SJCRH30 (cell line): ENCODE results near the gene NRDE2. TPM values are rescaled to one million over a fixed set of nuclear protein-coding genes. Genes with fewer than 3 reads are reported as not detected.
"Not testable (repeated sequence)": the region's sequence is repeated elsewhere in the genome, so short reads cannot be mapped to it uniquely, and the experiment has no call there.

ENCODE experiments used
- DNase-seq, 2 experiments: peaks; one replicate each; pipeline ENCODE4 v3.0.0-alpha.2; 2015 to 2020
- H3K27ac ChIP-seq: fragments of 250-450 bp; sonication (Bioruptor Pico); 2 replicates; pipeline ENCODE4 v1.5.1; 2020; ENCODE audit warnings: mild to moderate bottlenecking, moderate library complexity
- H3K27me3 ChIP-seq: fragments of 250-450 bp; sonication (Bioruptor Pico); 2 replicates; pipeline ENCODE4 v1.5.1; 2020; ENCODE audit warnings: mild to moderate bottlenecking, moderate library complexity
- H3K36me3 ChIP-seq: fragments of 250-450 bp; sonication (Bioruptor Pico); 2 replicates; pipeline ENCODE4 v1.5.1; 2020; ENCODE audit warnings: mild to moderate bottlenecking, moderate library complexity
- H3K4me1 ChIP-seq: fragments of 250-450 bp; sonication (Bioruptor Pico); 2 replicates; pipeline ENCODE4 v1.5.1; 2020; ENCODE audit warnings: mild to moderate bottlenecking, moderate library complexity
- H3K4me3 ChIP-seq: fragments of 250-450 bp; sonication (Bioruptor Pico); 2 replicates; pipeline ENCODE4 v1.5.1; 2020; ENCODE audit warnings: mild to moderate bottlenecking, moderate library complexity
- H3K9me3 ChIP-seq: fragments of 250-450 bp; sonication (Bioruptor Pico); replicated peaks from 2 replicates; pipeline ENCODE4 v1.5.1; 2020; ENCODE audit warnings: mild to moderate bottlenecking, moderate library complexity
- total RNA-seq: library from RNA; depleted of rRNA; stranded (reverse); fragments of >200 nt; shearing (Covaris generic); gene quantifications from 2 replicates; pipeline ENCODE4 v1.2.3, GENCODE V29; 2014

Gene NRDE2
- total RNA-seq, 1 experiment from 2014 or later: 11.7 TPM

DNA sequence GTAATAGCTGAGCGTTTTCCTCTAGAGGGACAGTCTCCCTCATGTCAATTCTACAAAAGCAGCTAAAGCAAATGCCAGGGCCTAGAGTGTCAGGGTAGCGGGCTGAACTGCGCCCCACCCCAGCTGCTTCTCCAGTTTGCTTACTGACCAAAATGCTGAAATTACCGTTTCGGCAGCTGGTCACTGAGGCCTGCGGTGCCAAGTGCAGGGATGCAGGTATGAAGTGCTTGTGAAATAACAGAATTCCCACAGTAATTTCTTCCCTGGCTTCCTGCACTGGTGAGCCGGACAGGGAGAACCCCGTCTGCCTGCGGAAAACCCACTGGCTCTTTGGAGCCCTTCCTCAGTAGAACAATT, 56.3 kb downstream of the NRDE2 start:
- Histone ChIP-seq H3K4me1 (no peaks in the 10 kb centered on the region), H3K4me3 (no peak overlapping the region), H3K27ac (no peak overlapping the region), H3K27me3 (no peaks in the 10 kb centered on the region), H3K36me3 (peaks cover 34% of the 10 kb centered on the region), H3K9me3 (no peaks in the 10 kb centered on the region)
- no peak for DNase-seq

GRCh38 chr14:90274808-90275457, 56.8 kb downstream of the NRDE2 start:
- Histone ChIP-seq H3K36me3 (peaks cover 38% of the 10 kb centered on the region), H3K27ac (no peak overlapping the region), H3K4me1 (no peaks in the 10 kb centered on the region), H3K4me3 (no peak overlapping the region), H3K27me3 (no peaks in the 10 kb centered on the region), H3K9me3 (no peaks in the 10 kb centered on the region)
- DNase-seq: no peak

DNA sequence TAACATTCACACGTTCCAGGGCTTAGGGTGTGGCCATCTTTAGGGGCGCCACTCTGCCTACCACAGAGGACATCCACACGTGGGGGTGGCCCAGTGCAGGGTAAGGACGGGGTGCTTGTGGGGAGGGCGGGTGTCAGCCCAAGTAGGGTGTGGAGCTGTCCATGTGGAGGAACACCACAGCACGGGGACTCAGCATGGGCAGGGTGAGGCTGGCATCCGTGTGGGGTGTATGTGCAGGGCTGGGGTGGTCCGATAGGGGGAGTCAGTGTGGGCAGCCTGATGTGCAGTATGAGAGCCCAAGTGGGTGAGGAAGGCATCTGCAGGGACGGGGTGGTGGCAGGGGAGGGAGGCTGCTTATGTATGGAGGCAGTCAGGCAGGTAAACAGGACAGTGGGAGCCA, 57.7 kb downstream of the NRDE2 start:
- peaks cover 44% of the 10 kb centered on the region for H3K36me3 ChIP-seq
- H3K9me3 ChIP-seq: no peaks in the 10 kb centered on the region
- DNase-seq: no peak
- no peak overlapping the region for H3K27ac ChIP-seq
- no peaks in the 10 kb centered on the region for H3K4me1 ChIP-seq
- no peak overlapping the region for H3K4me3 ChIP-seq
- no peaks in the 10 kb centered on the region for H3K27me3 ChIP-seq

DNA sequence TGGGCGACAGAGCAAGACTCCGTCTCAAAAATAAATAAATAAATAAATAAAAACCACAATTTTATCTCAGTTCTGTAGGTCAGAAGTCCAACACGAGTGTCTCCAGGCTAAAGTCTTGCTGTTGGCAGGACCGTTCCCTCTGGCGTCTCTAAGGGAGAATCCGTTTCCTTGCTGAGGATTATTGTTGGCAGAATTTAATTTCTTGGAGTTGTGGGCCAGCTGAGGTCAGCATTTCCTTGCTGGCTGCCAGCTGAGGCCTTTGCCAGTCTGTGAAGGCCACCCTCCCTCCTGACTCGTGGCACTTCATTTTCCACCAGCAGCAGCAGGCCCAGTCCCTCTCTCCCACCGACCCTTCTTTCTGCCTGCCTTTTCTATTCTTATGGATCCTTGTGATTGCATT, 58.2 kb downstream of the NRDE2 start:
- no peak for DNase-seq
- Histone ChIP-seq H3K27me3 (no peaks in the 10 kb centered on the region), H3K36me3 (peaks cover 45% of the 10 kb centered on the region), H3K27ac (no peak overlapping the region), H3K4me1 (no peaks in the 10 kb centered on the region), H3K4me3 (no peak overlapping the region), H3K9me3 (no peaks in the 10 kb centered on the region)

- H3K9me3 ChIP-seq: no peaks in the 10 kb centered on the region
- no peak overlapping the region for H3K27ac ChIP-seq
- H3K36me3 ChIP-seq: peaks cover 52% of the 10 kb centered on the region
- no peak overlapping the region for H3K4me3 ChIP-seq
- H3K27me3 ChIP-seq: no peaks in the 10 kb centered on the region
- no peak for DNase-seq
- no peaks in the 10 kb centered on the region for H3K4me1 ChIP-seq
These were observed 59.2 kb downstream of the NRDE2 start for GRCh38 chr14:90272523-90272922.

DNA sequence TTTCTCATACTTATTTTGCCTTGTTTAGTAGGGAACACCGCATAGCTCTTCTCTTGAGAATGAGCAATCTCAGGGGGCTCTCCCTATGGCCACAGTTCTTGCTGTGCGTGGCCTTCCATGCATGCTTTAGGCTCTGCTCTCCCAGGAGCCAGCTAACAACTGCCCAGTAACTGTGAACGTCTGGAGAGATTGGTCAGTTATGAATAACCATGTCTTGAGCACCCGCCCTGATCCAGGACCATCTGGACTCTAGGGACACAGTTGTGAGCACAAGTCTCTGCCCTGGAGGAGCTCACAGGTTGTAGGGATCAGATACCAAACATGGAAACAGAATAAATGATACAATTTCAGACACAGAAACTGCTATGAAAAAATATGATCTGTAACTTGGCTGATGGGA, 63.3 kb downstream of the NRDE2 start:
- no peaks in the 10 kb centered on the region for H3K4me1 ChIP-seq
- peaks cover 84% of the 10 kb centered on the region for H3K36me3 ChIP-seq
- no peak overlapping the region for H3K4me3 ChIP-seq
- H3K27me3 ChIP-seq: no peaks in the 10 kb centered on the region
- no peaks in the 10 kb centered on the region for H3K9me3 ChIP-seq
- H3K27ac ChIP-seq: no peak overlapping the region
- DNase-seq: no peak

DNA sequence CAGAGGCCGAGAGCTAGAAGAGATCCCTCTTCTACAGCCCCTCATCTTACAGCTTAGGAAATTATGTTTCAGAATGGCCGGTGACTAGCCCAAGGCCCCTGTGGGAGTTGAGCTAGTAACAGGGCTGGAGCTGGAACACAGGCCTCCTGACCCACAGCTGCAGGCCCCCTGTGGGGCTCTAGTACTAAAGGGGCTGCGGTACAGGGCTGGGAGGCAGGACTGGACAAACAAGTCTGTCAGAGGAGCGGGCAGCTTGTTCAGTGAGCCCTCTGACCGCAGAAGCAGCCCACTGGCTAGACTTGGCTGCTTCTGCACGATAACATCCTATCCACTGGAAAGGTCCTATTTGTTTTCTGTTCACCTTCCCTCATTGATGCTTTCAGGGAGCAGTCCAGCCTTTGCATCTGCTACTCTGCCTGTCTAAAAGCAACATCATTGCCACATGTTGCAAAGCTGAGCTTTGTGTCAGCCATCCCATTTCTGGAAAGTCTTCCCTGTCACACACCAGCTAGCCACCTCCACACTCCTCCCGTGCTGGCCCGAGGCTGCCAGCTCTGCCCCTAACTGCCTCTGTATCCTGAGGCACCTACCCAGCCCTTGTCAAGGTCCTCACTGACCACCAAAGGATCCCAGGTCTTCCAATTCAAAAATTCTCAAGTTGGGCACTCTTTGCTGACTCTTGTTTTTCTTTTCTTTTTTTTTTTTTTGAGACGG, 65.1 kb downstream of the NRDE2 start:
- Histone ChIP-seq H3K27me3 (no peaks in the 10 kb centered on the region), H3K4me3 (no peak overlapping the region), H3K27ac (no peak overlapping the region), H3K9me3 (no peaks in the 10 kb centered on the region), H3K36me3 (peaks cover 83% of the 10 kb centered on the region), H3K4me1 (no peaks in the 10 kb centered on the region)
- DNase-seq: no peak

- Histone ChIP-seq H3K27ac (no peak overlapping the region), H3K36me3 (peaks cover 87% of the 10 kb centered on the region), H3K27me3 (no peaks in the 10 kb centered on the region), H3K4me3 (no peak overlapping the region), H3K4me1 (no peaks in the 10 kb centered on the region), H3K9me3 (no peaks in the 10 kb centered on the region)
- no peak for DNase-seq
These were observed 67.8 kb downstream of the NRDE2 start for GRCh38 chr14:90263748-90264449.

DNA sequence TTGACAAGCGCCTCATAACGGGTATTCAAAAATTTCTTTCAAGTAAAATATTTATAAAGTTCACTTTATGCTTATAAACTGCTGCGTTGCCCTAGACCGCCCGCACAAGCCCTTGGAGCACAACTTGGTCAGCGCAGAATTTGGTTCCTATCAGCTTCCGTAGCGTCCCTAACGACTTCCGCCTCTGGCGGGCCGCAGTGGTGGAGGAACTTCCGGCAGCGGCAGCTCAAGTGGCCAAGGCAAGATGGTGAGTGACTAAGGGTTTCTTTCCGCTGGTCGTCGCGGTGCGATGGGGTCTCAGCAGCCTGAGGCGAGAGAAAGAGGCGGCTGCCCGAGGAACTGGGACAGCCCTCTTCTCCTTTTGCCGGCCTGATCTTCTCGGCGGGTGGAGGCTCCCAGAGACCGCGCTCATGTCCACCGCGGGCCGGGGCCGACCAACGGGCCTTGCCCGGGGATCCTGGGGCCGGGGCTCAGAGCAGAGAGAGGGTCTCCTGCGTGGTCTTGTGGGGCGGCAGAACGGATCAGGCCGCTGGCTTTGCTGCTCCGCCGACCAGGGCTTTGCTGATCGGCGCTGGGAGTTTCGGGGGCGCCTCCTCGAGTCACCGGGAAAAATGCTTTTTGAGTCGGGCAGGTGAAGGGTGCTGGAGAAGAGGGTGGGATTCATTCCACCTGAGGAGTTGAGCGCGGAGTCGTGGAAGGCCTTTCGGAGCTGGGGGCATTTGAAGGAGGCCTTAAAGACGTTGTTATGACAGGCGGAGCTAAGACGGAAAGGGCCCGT, 75.2 kb downstream of the NRDE2 start, which contains the start of gene PSMC1:
PSMC1 (plus strand) TSS at position 200 of the 778 bp plus-strand sequence; CDS start at position 245, 45 bp downstream.
- Histone ChIP-seq H3K4me3 (peak within 1 kb of the TSS; percentile 89), H3K4me1 (no peaks in the 10 kb centered on the region), H3K27me3 (no peaks in the 10 kb centered on the region), H3K36me3 (peaks cover 29% of the 10 kb centered on the region), H3K9me3 (no peaks in the 10 kb centered on the region), H3K27ac (peak within 1 kb of the TSS; percentile 88)
- peak; percentile 90 to 91 for DNase-seq

DNA sequence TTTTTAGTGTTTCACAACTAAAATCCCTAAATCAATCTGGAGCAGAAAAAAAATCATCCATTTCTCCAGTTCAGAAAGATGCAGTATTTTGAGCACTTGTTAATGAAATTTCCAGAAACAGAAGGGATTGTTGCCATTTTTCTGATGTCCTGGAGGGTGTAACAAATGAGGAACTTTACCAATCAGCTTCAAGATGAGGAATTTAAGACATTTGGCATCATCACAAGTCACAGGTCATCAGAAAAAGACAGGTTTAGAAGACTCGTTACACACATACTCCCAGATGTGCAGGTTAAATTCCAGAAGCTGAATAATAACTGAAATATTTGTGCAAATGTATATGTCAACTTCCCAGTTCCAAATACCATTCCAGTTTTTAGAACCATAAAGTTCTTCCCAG, 75.9 kb downstream of the NRDE2 start:
- peak overlapping the region; percentile 89 for H3K4me3 ChIP-seq
- no peaks in the 10 kb centered on the region for H3K9me3 ChIP-seq
- peak overlapping the region; percentile 88; the same call in 1 of the 2 replicates for H3K27ac ChIP-seq
- H3K27me3 ChIP-seq: no peaks in the 10 kb centered on the region
- no peaks in the 10 kb centered on the region for H3K4me1 ChIP-seq
- peaks cover 23% of the 10 kb centered on the region for H3K36me3 ChIP-seq
- DNase-seq: no peak

DNA sequence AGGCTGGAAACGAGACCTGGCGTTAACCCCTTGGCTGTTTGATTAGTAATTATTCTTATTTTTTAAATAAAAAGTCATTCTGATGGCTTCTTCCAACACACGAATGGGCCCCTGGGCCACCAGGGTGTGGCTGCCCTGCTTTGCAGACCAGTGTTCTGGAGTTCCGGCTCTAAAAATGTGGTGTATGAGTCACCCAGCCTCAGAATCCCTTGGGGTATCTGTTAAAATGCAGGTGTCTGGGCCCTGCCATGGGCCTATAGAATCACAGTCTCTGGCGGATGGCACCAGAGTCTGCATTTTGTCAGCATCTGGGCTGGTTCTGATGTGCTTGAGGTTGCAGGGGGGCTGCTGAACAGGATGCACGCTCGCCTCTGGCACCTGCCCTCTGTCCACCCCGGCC, 77.9 kb downstream of the NRDE2 start:
- Histone ChIP-seq H3K36me3 (peaks cover 2% of the 10 kb centered on the region; the same call in 1 of the 2 replicates), H3K4me3 (no peak overlapping the region), H3K4me1 (no peaks in the 10 kb centered on the region), H3K27me3 (no peaks in the 10 kb centered on the region), H3K27ac (no peak overlapping the region), H3K9me3 (no peaks in the 10 kb centered on the region)
- DNase-seq: no peak

DNA sequence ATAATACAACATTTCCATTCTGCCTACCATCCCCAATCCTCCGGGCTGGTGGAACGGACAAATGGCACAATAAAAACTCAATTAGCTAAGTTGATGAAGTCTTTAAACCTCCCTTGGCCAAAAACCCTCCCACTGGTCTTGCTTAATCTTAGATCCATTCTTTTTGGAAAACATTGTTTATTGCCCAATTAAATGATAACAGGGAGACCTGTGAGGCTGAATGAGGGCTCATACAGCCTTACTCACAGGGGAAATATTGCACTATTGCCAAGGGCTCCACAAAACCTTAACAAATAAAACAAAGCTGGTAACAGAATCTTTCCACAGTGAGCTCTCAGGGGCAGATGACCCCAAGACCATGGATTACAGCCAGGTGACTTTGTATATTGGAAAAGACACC, 83.1 kb downstream of the NRDE2 start:
- Histone ChIP-seq H3K36me3 (no peaks in the 10 kb centered on the region), H3K27ac (no peak overlapping the region), H3K4me1 (no peaks in the 10 kb centered on the region), H3K4me3 (no peak overlapping the region), H3K9me3 (no peaks in the 10 kb centered on the region), H3K27me3 (no peaks in the 10 kb centered on the region)
- DNase-seq: no peak

DNA sequence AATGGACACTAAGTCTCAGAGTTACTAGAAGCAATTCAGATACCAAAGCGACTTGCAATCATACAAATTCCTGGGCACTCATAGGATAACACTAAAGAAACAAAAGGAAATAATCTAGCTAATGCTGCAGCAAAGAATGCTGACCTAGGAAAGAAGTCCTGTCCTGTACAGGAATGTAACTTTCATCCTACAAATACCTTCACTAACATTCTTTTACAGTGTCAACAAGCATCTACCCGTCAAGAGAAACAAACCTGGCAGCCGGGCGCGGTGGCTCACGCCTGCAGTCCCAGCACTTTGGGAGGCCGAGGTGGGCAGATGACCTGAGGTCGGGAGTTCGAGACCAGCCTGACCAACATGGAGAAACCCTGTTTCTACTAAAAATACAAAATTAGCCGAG, 84.3 kb downstream of the NRDE2 start:
- not testable (repeated sequence) for DNase-seq, H3K4me3 ChIP-seq, H3K4me1 ChIP-seq, H3K27ac ChIP-seq, H3K27me3 ChIP-seq, H3K9me3 ChIP-seq, H3K36me3 ChIP-seq

GRCh38 chr14:90246936-90247335, 84.8 kb downstream of the NRDE2 start:
- Histone ChIP-seq H3K4me1 (no peaks in the 10 kb centered on the region), H3K4me3 (no peak overlapping the region), H3K27me3 (no peaks in the 10 kb centered on the region), H3K36me3 (no peaks in the 10 kb centered on the region), H3K27ac (no peak overlapping the region), H3K9me3 (no peaks in the 10 kb centered on the region)
- DNase-seq: no peak

DNA sequence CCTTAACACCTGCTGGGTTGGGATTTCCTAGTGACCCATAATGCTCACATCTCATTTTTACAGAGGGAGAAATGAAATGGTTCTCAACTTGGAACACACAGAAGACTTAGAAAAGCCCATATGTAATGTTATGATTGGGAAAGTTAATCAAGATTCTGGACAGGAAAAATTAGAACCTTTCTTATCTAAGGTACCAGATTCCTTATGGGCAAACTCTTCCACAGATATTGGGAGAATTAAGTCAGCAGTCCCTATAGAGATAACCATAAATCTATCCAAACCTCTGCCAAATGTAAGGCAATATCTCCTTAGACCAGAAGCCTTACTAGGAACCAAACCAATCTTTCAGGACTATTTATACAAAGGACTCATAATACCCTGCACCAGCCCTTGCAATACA, 89.3 kb downstream of the NRDE2 start:
- H3K36me3 ChIP-seq: no peaks in the 10 kb centered on the region

More for the DNA sequence above, 89.3 kb downstream of the NRDE2 start:
- no peak overlapping the region for H3K27ac ChIP-seq
- peaks cover 10% of the 10 kb centered on the region; the same call in 1 of the 2 replicates for H3K9me3 ChIP-seq
- H3K4me1 ChIP-seq: no peaks in the 10 kb centered on the region
- no peaks in the 10 kb centered on the region for H3K27me3 ChIP-seq
- no peak for DNase-seq
- H3K4me3 ChIP-seq: no peak overlapping the region
